OCI-LY3 (cell line): ENCODE results near the gene AKAP1.

ENCODE experiments used
- H2AFZ ChIP-seq: fragments of 200-600, 300-600 bp; shearing (Covaris generic); 2 replicates; pipeline ENCODE4 v1.6.0; 2014; ENCODE audit warnings: antibody characterized with exemption, low read depth, low read length
- H3K27ac ChIP-seq: fragments of 200-600, 300-600 bp; sonication (generic); 2 replicates; pipeline ENCODE4 v1.5.1; 2014; ENCODE audit warnings: mild to moderate bottlenecking, low read length, moderate library complexity, mixed read lengths
- H3K27me3 ChIP-seq: fragments of 200-600, 300-600 bp; sonication (generic); 2 replicates; pipeline ENCODE4 v1.6.1; 2014; ENCODE audit warnings: low read depth, low read length, mixed read lengths
- H3K36me3 ChIP-seq: fragments of 200-600, 300-600 bp; sonication (generic); replicated peaks from 2 replicates; pipeline ENCODE3; 2014; ENCODE audit warnings: low read depth, low read length, mixed read lengths
- H3K4me1 ChIP-seq: fragments of 300-600, 200-600 bp; sonication (generic); 2 replicates; pipeline ENCODE4 v1.6.1; 2014; ENCODE audit warnings: low read length, mixed read lengths
- H3K4me2 ChIP-seq: fragments of 200-600, 300-600 bp; sonication (generic); 2 replicates; pipeline ENCODE4 v1.6.1; 2014; ENCODE audit warnings: low read length, mixed read lengths
- H3K4me3 ChIP-seq: fragments of 300-600, 200-600 bp; sonication (generic); 2 replicates; pipeline ENCODE4 v1.5.1; 2014; ENCODE audit warnings: antibody characterized with exemption, mild to moderate bottlenecking, low read length, moderate library complexity
- H3K79me2 ChIP-seq: fragments of 300-600, 200-600 bp; shearing (Covaris generic); 2 replicates; pipeline ENCODE4 v1.6.1; 2014; ENCODE audit warnings: mild to moderate bottlenecking, low read length, mixed read lengths
- H3K9ac ChIP-seq: fragments of 300-600, 200-600 bp; shearing (Covaris generic); 2 replicates; pipeline ENCODE4 v1.6.0; 2014; ENCODE audit warnings: mild to moderate bottlenecking, low read length, moderate library complexity
- H3K9me3 ChIP-seq: fragments of 200-600, 300-600 bp; shearing (Covaris generic); 2 replicates; pipeline ENCODE4 v1.6.1; 2014; ENCODE audit warnings: low read length, mixed read lengths; ENCODE audit not compliant: insufficient read depth
- H4K20me1 ChIP-seq: fragments of 200-600, 300-600 bp; sonication (generic); 2 replicates; pipeline ENCODE4 v1.6.1; 2016; ENCODE audit warnings: low read length, mixed read lengths; ENCODE audit not compliant: insufficient read depth
- EZH2phosphoT487 ChIP-seq: fragments of 200-600 bp; shearing (Covaris generic); IDR thresholded peaks from 2 replicates; pipeline ENCODE4 v1.6.1; 2018; ENCODE audit warnings: antibody characterized with exemption, mixed run types, low read depth
- TF ChIP-seq, protein P1 (sequence below): fragments of 200-600, 300-600 bp; sonication (generic); IDR thresholded peaks from 2 replicates; pipeline ENCODE4 v1.5.1; 2014; ENCODE audit warnings: antibody characterized with exemption, low read length, low read depth

Gene AKAP1

DNA sequence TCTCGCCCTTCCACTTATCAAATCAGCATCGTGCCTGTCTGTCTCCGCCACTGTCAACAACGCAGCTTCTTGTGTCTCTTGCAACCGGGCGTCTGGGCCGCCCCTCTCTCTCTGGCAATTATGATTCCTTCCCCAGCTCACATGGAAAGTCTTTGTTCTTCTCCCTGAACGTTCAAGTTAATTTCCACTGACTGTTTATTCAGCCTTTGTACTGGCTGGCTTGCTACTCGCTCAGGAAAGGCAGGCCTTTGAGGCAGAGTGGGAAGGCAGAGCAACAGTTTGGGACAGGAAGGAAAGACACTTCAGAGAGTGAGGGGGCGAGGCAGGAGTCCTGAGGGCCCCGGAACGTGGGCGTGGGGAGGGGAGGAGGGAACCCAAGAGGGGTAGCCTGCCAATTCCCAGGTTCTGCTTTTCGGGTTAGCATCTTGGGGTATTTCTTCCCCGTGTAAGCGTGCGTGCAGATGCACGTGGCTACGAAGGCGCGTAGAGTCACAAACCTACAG lies 50.8 kb downstream of the AKAP1 start:
- TF ChIP-seq EZH2phosphoT487, result no peak
- TF ChIP-seq, protein P1, sequence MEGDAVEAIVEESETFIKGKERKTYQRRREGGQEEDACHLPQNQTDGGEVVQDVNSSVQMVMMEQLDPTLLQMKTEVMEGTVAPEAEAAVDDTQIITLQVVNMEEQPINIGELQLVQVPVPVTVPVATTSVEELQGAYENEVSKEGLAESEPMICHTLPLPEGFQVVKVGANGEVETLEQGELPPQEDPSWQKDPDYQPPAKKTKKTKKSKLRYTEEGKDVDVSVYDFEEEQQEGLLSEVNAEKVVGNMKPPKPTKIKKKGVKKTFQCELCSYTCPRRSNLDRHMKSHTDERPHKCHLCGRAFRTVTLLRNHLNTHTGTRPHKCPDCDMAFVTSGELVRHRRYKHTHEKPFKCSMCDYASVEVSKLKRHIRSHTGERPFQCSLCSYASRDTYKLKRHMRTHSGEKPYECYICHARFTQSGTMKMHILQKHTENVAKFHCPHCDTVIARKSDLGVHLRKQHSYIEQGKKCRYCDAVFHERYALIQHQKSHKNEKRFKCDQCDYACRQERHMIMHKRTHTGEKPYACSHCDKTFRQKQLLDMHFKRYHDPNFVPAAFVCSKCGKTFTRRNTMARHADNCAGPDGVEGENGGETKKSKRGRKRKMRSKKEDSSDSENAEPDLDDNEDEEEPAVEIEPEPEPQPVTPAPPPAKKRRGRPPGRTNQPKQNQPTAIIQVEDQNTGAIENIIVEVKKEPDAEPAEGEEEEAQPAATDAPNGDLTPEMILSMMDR, result no peak

DNA sequence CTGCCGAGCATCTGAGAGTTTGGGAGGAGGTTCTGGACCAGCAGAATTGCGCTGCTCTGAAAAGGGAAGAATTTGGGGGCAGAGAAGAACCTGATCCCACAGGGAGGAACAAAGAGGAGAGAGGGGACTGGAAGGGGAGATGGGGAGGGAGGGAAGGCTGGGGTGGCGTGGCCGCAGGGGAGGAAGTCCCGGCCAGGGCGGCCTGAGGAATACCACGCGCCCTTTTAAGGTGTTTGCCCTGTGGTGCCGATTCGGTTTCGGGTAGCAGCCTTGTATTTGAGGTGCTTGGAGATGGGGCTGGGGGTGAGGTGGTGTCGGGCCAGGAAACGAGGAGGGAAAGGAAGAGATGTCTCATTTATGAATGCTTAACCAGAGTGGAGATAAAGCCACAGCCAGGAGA lies 51.3 kb downstream of the AKAP1 start:
- H3K4me2 ChIP-seq, result no peak overlapping the region
- H3K27me3 ChIP-seq, result peaks cover 3% of the 10 kb centered on the region; the same call in 1 of the 2 replicates
- H4K20me1 ChIP-seq, result no peaks in the 10 kb centered on the region
- H3K36me3 ChIP-seq, result no peaks in the 10 kb centered on the region
- no peak overlapping the region for H3K27ac ChIP-seq
- H3K4me1 ChIP-seq, result peaks cover 26% of the 10 kb centered on the region
- H3K9ac ChIP-seq, result no peak overlapping the region
- no peaks in the 10 kb centered on the region for H3K9me3 ChIP-seq
- TF ChIP-seq, protein P1, result no peak
- TF ChIP-seq EZH2phosphoT487, result no peak
- no peak overlapping the region; the same call in 1 of the 2 replicates for H2AFZ ChIP-seq
- H3K79me2 ChIP-seq, result no peaks in the 10 kb centered on the region
- H3K4me3 ChIP-seq, result no peak overlapping the region

More for the DNA sequence above, 50.8 kb downstream of the AKAP1 start:
- Histone ChIP-seq H3K79me2 (no peaks in the 10 kb centered on the region), H2AFZ (no peak overlapping the region), H3K4me3 (no peak overlapping the region), H3K9ac (no peak overlapping the region), H4K20me1 (no peaks in the 10 kb centered on the region), H3K4me2 (no peak overlapping the region), H3K4me1 (peaks cover 21% of the 10 kb centered on the region), H3K9me3 (no peaks in the 10 kb centered on the region), H3K27ac (no peak overlapping the region), H3K36me3 (no peaks in the 10 kb centered on the region), H3K27me3 (peaks cover 3% of the 10 kb centered on the region; the same call in 1 of the 2 replicates)

DNA sequence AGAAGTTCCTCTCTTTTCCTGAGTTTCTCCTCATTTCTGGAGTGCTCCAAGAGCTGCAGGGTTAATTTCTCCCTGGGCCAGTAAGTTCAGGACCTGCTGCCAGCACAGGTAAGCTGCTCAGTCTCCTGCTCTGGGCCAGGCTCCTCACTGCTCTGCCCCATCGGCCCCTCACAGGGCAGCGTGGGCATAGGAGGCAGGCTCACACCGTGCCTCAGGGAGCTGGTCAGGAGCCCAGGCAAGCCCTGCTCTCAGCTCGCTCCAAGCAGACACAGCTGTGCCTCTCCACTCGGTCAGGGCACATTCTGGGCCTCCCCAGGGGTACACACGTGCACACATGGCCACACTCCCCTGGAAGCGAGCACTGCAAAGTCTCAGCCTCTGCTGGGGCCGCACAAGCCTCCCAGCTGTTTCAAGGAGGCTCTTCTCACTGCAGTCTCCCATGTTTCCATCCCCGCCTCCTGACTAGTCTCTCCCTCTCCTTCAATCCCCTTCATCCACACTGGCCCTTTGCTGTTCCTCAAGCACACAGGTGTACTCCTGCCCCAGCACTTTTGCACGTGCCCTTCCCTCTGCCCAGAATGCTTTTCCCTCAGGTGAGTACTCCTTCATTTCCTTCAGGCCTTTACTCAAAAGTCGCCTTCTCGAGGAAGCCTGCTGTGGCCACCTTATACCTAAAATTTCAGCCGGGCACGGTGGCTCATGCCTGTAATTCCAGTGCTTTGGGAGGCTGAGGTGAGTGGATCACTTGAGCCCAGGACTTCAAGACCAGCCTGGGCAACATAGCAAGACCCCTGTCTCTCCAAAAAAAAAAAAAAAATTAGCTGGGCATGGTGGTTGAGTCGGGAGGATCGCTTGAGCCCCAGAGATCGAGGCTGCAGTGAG lies 53.2 kb downstream of the AKAP1 start:
- Histone ChIP-seq H3K27me3 (peaks cover 3% of the 10 kb centered on the region; the same call in 1 of the 2 replicates), H3K36me3 (no peaks in the 10 kb centered on the region), H3K9ac (no peak overlapping the region), H3K4me3 (no peak overlapping the region), H3K4me2 (no peak overlapping the region), H3K4me1 (peaks cover 21% of the 10 kb centered on the region), H4K20me1 (no peaks in the 10 kb centered on the region), H2AFZ (no peak overlapping the region), H3K9me3 (no peaks in the 10 kb centered on the region), H3K27ac (no peak overlapping the region), H3K79me2 (no peaks in the 10 kb centered on the region)
- TF ChIP-seq, protein P1, result no peak
- TF ChIP-seq EZH2phosphoT487, result no peak

DNA sequence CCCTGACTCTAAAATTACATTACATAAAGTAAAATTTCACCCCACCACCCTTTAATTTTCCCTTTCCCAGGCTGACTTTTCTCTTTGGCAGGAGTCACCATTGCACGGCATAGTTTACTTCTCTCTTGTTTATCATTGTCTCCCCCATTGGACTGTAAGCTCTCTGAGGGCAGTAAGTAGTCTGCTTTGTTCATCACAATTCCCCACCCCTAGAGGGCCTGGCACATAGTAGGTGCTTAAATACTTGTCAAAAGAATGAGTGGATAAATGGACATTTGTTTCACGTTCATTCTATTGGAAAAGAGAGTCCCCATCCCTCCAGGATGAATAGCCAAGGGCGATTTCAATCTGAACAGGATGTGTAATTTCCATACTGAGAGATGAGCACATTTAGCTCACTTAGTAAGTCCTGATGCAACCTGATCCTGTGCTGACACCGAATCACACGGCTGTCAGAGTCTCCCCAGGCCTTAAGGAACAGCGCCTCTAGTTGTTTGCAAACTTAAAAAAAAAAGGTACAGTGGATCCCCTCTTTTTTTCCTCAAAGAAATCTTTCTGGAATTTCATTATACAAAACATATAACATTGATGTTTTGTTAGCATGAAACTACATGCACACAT lies 54.0 kb downstream of the AKAP1 start:
- Histone ChIP-seq H4K20me1 (no peaks in the 10 kb centered on the region), H3K79me2 (no peaks in the 10 kb centered on the region), H3K4me2 (no peak overlapping the region), H3K4me1 (peaks cover 16% of the 10 kb centered on the region), H3K27ac (no peak overlapping the region), H2AFZ (no peak overlapping the region), H3K27me3 (no peaks in the 10 kb centered on the region), H3K9me3 (no peaks in the 10 kb centered on the region), H3K4me3 (no peak overlapping the region), H3K9ac (no peak overlapping the region), H3K36me3 (no peaks in the 10 kb centered on the region)
- TF ChIP-seq, protein P1, result no peak
